Retinal pigment epithelial cell (primary cell): Measurements from ENCODE around the gene FBXL19.
A peak's percentile ranks its signal among the peaks of the same experiment; 100 is the strongest.

Source experiments
- DNase-seq: peaks from one replicate; pipeline ENCODE4 v3.0.0-alpha.2; 2010; ENCODE audit warnings: low read depth
- H3K4me3 ChIP-seq: 2 replicates; pipeline ENCODE4 v1.5.1; 2011; ENCODE audit warnings: mild to moderate bottlenecking, low read length, control low read depth, moderate library complexity
- TF ChIP-seq, protein P1 (sequence below): conservative IDR thresholded peaks from 2 replicates; pipeline ENCODE4 v1.5.1; 2011; ENCODE audit warnings: low read depth, low read length, control low read depth, inconsistent platforms

The FBXL19 gene

DNA sequence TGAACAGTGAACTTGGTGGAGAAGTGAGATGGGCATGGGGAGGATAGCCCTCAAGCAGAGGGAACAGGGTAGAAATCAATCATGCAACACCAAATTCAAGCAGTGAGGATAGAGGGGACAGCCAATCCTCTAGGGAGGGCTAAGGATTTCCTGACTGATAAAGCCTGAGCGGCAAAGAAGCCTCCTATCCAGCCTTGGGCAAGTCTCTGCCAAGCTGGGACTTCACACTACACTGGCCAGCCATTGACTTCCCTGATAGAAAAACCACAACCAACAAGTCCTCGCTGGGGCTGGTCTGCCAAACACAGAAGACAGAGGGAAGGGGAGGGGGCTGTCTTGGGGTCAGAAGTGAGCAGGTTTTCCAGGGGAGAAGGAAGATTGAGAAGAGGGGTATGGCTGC is 2.5 kb upstream of the FBXL19 start:
- DNase-seq = no peak
- TF ChIP-seq, protein P1, sequence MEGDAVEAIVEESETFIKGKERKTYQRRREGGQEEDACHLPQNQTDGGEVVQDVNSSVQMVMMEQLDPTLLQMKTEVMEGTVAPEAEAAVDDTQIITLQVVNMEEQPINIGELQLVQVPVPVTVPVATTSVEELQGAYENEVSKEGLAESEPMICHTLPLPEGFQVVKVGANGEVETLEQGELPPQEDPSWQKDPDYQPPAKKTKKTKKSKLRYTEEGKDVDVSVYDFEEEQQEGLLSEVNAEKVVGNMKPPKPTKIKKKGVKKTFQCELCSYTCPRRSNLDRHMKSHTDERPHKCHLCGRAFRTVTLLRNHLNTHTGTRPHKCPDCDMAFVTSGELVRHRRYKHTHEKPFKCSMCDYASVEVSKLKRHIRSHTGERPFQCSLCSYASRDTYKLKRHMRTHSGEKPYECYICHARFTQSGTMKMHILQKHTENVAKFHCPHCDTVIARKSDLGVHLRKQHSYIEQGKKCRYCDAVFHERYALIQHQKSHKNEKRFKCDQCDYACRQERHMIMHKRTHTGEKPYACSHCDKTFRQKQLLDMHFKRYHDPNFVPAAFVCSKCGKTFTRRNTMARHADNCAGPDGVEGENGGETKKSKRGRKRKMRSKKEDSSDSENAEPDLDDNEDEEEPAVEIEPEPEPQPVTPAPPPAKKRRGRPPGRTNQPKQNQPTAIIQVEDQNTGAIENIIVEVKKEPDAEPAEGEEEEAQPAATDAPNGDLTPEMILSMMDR = no peak
- H3K4me3 ChIP-seq = no peak overlapping the region

DNA sequence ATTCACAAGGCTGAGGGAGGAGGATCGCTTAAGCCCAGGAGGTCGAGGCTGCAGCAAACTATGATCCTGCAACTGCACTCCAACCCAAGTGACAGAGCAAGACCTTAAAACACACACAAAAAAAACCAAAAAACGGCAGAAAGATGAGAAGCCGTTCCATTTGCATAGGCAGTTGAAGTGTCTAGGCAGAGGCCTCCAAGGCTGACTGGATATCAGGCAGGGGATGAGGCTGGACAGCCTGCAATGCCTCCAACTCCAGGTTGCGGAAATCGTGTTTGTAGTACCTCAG is 2.0 kb upstream of the FBXL19 start:
- TF ChIP-seq, protein P1 = no peak
- DNase-seq = no peak
- H3K4me3 ChIP-seq = peak overlapping the region; percentile 73

DNA sequence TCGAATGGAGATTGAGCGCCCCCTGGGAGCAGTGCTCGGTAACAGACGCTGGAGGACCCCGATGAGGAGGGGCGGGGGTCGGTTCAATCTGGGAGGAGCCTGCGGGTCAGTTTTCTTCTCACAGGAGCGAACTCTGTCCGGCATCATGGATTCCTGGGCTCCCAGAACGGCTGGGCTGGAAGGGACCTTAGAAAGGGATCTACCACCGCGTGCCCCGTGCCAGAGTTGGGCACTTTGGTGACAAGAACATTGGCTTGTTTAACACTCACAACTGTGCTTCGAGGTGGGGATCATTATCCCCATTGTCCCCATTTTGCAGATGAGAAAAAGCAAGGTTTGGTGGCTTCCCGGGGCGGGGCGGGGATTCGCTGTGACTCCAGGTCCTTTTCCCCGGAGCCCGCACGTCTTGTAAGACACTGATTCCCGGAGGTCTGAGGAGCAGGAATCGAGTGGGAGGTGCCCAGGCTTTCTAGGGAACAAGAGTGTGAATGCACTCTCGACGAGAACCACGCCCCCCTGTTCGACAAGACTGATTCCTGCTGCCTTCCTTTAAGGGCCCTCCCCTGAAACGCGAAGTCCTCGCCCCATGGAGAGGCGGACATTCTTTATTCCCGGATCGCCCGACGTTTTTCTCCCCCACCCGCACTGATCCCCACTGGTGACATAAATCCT is 1.5 kb upstream of the FBXL19 start:
- peak; percentile 62 for DNase-seq
- peak overlapping the region; percentile 73 for H3K4me3 ChIP-seq
- TF ChIP-seq, protein P1 = peak; percentile 89

DNA sequence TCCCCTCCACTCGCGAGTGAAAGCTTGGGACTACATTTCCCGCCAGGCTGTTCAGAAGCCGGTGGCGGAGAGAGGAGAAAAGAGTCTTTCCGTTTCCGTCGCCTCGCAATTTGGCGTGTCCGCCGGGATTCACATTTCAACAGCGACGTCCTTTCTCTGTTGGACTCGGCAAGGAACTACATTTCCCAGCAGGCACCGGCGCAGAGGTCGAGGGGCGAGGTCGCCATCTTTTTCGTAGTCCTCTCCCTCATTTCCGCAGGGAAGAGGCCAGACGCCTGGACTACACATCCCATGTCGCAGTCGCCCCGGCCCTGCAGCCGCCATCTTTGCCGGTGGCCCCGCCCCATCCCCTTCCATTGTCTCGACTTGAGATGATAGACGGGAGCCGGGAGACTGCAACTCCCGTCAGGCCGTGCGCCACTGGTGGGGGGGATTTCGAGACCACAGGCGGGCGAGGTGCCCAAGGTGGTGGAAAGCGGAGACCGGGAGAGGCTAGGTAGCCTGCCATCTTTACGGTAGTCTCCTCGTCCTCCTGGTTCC is 882 bp upstream of the FBXL19 start:
- TF ChIP-seq, protein P1 = no peak
- DNase-seq = peak; percentile 98
- H3K4me3 ChIP-seq = peak overlapping the region; percentile 80

DNA sequence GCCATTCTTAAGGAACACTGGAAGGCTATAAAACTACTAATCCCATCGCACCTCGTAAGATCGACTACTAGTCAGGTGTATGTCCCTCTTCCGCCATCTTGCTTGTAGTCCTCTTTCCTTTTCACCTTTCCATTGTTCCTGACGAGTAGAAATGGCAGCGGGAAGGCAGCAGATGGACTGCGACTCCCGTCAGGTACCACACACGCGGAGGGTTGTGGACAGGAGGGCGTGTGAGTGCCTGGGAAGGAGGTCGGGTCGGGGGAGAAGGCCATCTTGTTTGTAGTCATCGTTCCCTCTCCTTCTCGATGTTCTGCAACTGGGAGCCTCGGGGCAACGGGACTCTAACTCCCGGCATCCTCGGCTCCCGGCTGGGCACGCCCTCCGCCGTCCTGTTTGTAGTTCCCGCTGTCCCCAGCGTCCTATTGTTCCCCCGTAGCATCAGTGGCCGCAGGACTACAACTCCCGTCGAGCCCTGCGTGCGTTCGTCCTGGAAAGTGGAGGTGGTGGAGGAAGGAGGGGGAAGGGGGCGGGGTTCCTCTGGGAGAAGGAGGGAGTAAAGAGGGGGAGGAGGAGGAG is 324 bp upstream of the FBXL19 start:
- peak overlapping the region; percentile 80 for H3K4me3 ChIP-seq
- TF ChIP-seq, protein P1 = no peak
- DNase-seq = peak; percentile 99

DNA sequence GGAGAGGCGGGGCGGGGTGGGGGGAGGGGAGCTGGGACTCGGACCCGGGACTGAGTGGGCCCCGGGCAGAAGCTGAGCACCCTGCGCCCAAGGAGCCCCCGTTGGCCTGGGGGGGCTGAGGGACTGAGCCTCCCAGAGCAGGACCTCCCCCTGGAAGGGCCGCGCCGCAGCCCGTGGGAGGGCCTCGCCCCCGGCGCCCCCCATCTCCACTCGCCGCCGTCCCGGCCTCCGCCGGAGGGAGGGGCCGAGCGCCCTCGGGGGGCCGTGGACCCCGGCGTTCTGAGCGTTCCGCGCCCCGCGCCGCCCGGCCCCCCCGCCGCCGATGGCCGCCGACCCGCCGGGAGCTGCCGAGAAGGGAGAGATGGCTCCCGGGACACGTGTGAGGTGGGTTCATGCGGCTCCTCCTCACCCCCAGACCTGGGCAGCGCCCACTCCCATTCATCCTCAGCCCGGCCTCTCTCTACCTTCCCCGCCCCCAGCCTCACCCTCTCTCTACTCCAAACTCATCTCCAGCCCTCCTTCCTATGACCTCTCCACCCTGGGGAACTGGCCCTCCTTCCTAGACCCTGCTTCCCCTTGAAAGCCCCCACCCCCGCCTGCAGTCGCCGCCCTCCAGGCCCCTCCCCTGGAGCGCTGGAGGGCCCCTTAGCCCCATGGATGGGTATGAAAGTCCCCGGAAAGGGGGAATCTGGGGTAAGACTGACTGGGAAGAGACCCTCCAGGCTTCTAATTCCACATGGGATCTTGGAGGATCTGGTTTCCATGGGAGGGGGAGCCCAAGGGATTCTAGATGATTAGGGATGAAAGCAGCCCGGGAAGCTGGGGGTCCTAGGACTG is 922 bp downstream of the FBXL19 start:
- H3K4me3 ChIP-seq = peak overlapping the region; percentile 80

More for the DNA sequence above, 922 bp downstream of the FBXL19 start:
- TF ChIP-seq, protein P1 = no peak
- DNase-seq = no peak
